A673 (cell line): ENCODE data around the gene KCNJ5. TPM values are rescaled to one million over a fixed set of nuclear protein-coding genes. Genes with fewer than 3 reads are reported as not detected.

Experiments
- BruUV-seq: library from RNA; stranded (reverse); fragments of 400-500 nt; replicated peaks from 2 replicates; lab custom pipeline; 2021; lab: Mats Ljungman, UMichigan
- CTCF ChIA-PET: fragments of 300-600 bp; sonication (Branson Sonifier 250); formaldehyde crosslinking; loops from one replicate; lab custom pipeline; 2022; ENCODE audit warnings: antibody characterized with exemption; lab: Charles Lee
- POLR2A ChIA-PET: fragments of 300-600 bp; sonication (Branson Sonifier 250); formaldehyde crosslinking; loops from one replicate; lab custom pipeline; 2022; ENCODE audit warnings: antibody characterized with exemption; ENCODE audit not compliant: low non-redundant PET; lab: Charles Lee
- DNase-seq: peaks from one replicate; pipeline ENCODE4 v3.0.0-alpha.2; 2015; ENCODE audit warnings: low spot score
- H3K27ac ChIP-seq: fragments of 200-600 bp; sonication (generic); 2 replicates; pipeline ENCODE4 v1.5.1; 2016; ENCODE audit warnings: mixed run types, low read depth, mild to moderate bottlenecking, mixed read lengths, antibody characterized with exemption, low read length; ENCODE audit not compliant: poor library complexity, severe bottlenecking
- H3K27me3 ChIP-seq: fragments of 200-600 bp; sonication (generic); replicated peaks from 2 replicates; pipeline ENCODE4 v1.6.1; 2017; ENCODE audit warnings: mixed run types, low read depth, mild to moderate bottlenecking, mixed read lengths, antibody characterized with exemption, low read length; ENCODE audit not compliant: insufficient read depth, poor library complexity
- H3K36me3 ChIP-seq: fragments of 200-600 bp; sonication (generic); 2 replicates; pipeline ENCODE4 v1.6.1; 2016; ENCODE audit warnings: mixed run types, mild to moderate bottlenecking, mixed read lengths, antibody characterized with exemption, low read length; ENCODE audit not compliant: insufficient read depth, poor library complexity, severe bottlenecking
- H3K4me1 ChIP-seq: fragments of 200-600 bp; sonication (generic); 2 replicates; pipeline ENCODE4 v1.6.1; 2017; ENCODE audit warnings: mixed run types, mild to moderate bottlenecking, mixed read lengths, antibody characterized with exemption, low read length; ENCODE audit not compliant: insufficient read depth, poor library complexity, severe bottlenecking
- H3K4me3 ChIP-seq: fragments of 200-600 bp; sonication (generic); 2 replicates; pipeline ENCODE4 v1.5.1; 2016; ENCODE audit warnings: low read depth, mixed run types, mild to moderate bottlenecking, mixed read lengths, low read length; ENCODE audit not compliant: poor library complexity, severe bottlenecking
- H3K9me3 ChIP-seq: fragments of 200-600 bp; sonication (generic); 2 replicates; pipeline ENCODE4 v1.6.1; 2016; ENCODE audit warnings: mixed run types, low read depth, mild to moderate bottlenecking, mixed read lengths, antibody characterized with exemption, low read length; ENCODE audit not compliant: poor library complexity, severe bottlenecking
- CTCF ChIP-seq: fragments of 300-800, 200-600 bp; sonication (generic); conservative IDR thresholded peaks from 2 replicates; pipeline ENCODE4 v1.5.1; 2017; ENCODE audit warnings: low read depth, mild to moderate bottlenecking, antibody characterized with exemption, low read length, moderate library complexity, mixed read lengths
- EZH2 ChIP-seq: fragments of 200-600 bp; sonication (generic); IDR thresholded peaks from 2 replicates; pipeline ENCODE4 v1.6.1; 2017; ENCODE audit warnings: borderline replicate concordance, low read depth, mild to moderate bottlenecking, mixed read lengths, antibody characterized with exemption, low read length; ENCODE audit not compliant: poor library complexity, severe bottlenecking
- intact Hi-C: fragments of 100-400 bp; cut with micrococcal nuclease; formaldehyde crosslinking; loops from one replicate; pipeline ENCODE4 v1.10.0; 2022; ENCODE audit not compliant: unreplicated experiment
- total RNA-seq: library from RNA; stranded (reverse); gene quantifications from 2 replicates; pipeline ENCODE4 v1.2.3, GENCODE V29; 2021

Gene KCNJ5
- total RNA-seq, 1 experiment from 2014 or later: not detected

GRCh38 chr11:128878455-128878854 is 12.7 kb upstream of the KCNJ5 start:
- intact Hi-C loops: no loop called here
- POLR2A ChIA-PET: no interaction called here

DNA sequence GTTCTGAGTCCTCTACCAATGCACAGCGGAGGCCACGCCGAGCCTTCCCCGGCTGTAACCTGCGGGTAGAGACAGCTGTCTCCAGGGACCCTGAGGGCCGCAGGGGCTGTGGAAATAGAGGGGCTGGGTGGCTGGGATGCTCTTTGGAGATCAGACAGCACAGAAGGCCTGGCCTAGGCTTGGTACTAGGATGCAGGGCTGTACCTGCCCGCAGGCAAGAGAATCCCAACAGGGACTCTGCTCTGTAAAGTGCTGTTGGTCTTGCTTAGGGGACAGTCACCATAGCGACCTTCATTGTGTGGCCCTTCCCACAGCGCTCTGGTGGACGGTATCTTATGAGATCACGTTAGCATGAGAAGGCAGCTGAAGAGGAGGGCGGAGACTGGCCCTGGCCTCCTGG is 11.3 kb upstream of the KCNJ5 start:
- ChIA-PET CTCF (no interaction called here), POLR2A (no interaction called here)
- no peak overlapping the region for H3K27ac ChIP-seq
- H3K27me3 ChIP-seq: no peaks in the 10 kb centered on the region
- no peaks in the 10 kb centered on the region for H3K36me3 ChIP-seq
- no TSS peak for BruUV-seq
- H3K4me3 ChIP-seq: no peak overlapping the region
- no peak for DNase-seq
- peaks cover 4% of the 10 kb centered on the region for H3K4me1 ChIP-seq
- intact Hi-C loops: loop anchor here (5.0 to 10.0 kb wide), 3 partner anchors 237 to 867 kb away; no protein-coding TSS in a partner anchor
- TF ChIP-seq CTCF (no peak), EZH2 (no peak)
- no peaks in the 10 kb centered on the region for H3K9me3 ChIP-seq

More at GRCh38 chr11:128878455-128878854, 12.7 kb upstream of the KCNJ5 start:
- BruUV-seq: no TSS peak
- Histone ChIP-seq H3K27ac (no peak overlapping the region), H3K27me3 (no peaks in the 10 kb centered on the region), H3K36me3 (no peaks in the 10 kb centered on the region), H3K4me1 (peaks cover 4% of the 10 kb centered on the region), H3K9me3 (no peaks in the 10 kb centered on the region), H3K4me3 (no peak overlapping the region)
- CTCF ChIA-PET: no interaction called here
- no peak for DNase-seq
- TF ChIP-seq EZH2 (no peak), CTCF (no peak)

DNA sequence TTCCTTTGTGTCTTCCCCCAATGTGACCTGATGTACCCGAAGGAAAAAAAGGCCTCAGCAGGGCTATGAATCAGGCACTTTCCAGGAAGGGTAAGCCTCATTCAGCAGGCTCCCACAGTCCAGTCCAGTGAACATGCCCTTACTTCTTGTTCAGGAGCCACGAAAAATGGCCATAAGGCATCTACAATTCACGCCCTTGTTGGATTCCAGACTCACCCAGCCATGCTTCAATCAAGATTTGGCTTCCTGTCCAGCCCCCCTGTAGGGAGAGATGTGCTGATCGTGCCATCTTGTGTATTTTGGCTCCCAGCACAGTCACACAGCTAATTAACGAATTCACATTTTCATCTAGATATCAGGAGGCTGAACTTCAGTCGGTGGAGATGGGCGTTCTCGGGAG is 9.9 kb upstream of the KCNJ5 start:
- no peaks in the 10 kb centered on the region for H3K27me3 ChIP-seq
- no peaks in the 10 kb centered on the region for H3K9me3 ChIP-seq
- intact Hi-C loops: loop anchor here (5.0 to 10.0 kb wide), 3 partner anchors 236 to 866 kb away; no protein-coding TSS in a partner anchor
- H3K4me1 ChIP-seq: peaks cover 4% of the 10 kb centered on the region
- ChIA-PET CTCF (interaction anchor here (1.3 kb wide), 1 partner anchor 75 kb away, joined by 6 read pairs; no protein-coding TSS in a partner anchor), POLR2A (no interaction called here)
- peak; percentile 62 for DNase-seq
- H3K27ac ChIP-seq: no peak overlapping the region
- no TSS peak for BruUV-seq
- no peaks in the 10 kb centered on the region for H3K36me3 ChIP-seq
- TF ChIP-seq EZH2: no peak
- 0 out of 2 replicates have a peak, but pooled peaks have one; percentile 7 for TF ChIP-seq CTCF
- no peak overlapping the region for H3K4me3 ChIP-seq
